OCI-LY1 (cell line): ENCODE measurements around the gene ACKR3.

ENCODE experiments used
- H2AFZ ChIP-seq: fragments of 200-600 bp; sonication (generic), shearing (Covaris generic); 2 replicates; pipeline ENCODE4 v1.6.0; 2014; ENCODE audit warnings: antibody characterized with exemption, mild to moderate bottlenecking, low read length
- H3F3A ChIP-seq: fragments of 200-600 bp; sonication (generic), shearing (Covaris generic); 2 replicates; pipeline ENCODE4 v1.6.0; 2014; ENCODE audit warnings: mild to moderate bottlenecking, antibody characterized with exemption, low read length, moderate library complexity; ENCODE audit not compliant: insufficient read depth
- H3K27ac ChIP-seq: fragments of 200-600 bp; sonication (generic); 2 replicates; pipeline ENCODE4 v1.5.1; 2014; ENCODE audit warnings: low read length, mixed run types, mild to moderate bottlenecking, low read depth; ENCODE audit not compliant: poor library complexity, severe bottlenecking
- H3K27me3 ChIP-seq: fragments of 200-600 bp; sonication (generic); 2 replicates; pipeline ENCODE4 v1.6.0; 2014; ENCODE audit warnings: antibody characterized with exemption, mild to moderate bottlenecking, low read length, moderate library complexity; ENCODE audit not compliant: insufficient read depth
- H3K36me3 ChIP-seq: fragments of 200-600 bp; sonication (generic); 2 replicates; pipeline ENCODE4 v1.6.1; 2014; ENCODE audit warnings: mild to moderate bottlenecking, antibody characterized with exemption, low read length, moderate library complexity, mixed read lengths; ENCODE audit not compliant: insufficient read depth
- H3K4me1 ChIP-seq: fragments of 200-600 bp; sonication (generic); 2 replicates; pipeline ENCODE4 v1.5.1; 2014; ENCODE audit warnings: mild to moderate bottlenecking, low read length, moderate library complexity; ENCODE audit not compliant: insufficient read depth, severe bottlenecking
- H3K4me2 ChIP-seq: fragments of 200-600 bp; sonication (generic), shearing (Covaris generic); 2 replicates; pipeline ENCODE4 v1.6.1; 2014; ENCODE audit warnings: low read length
- H3K4me3 ChIP-seq: fragments of 200-600 bp; sonication (generic); 2 replicates; pipeline ENCODE4 v1.5.1; 2014; ENCODE audit warnings: low read length, low read depth, mild to moderate bottlenecking, mixed read lengths; ENCODE audit not compliant: poor library complexity, severe bottlenecking
- H3K79me2 ChIP-seq: fragments of 200-600 bp; shearing (Covaris generic); 2 replicates; pipeline ENCODE4 v1.6.1; 2016; ENCODE audit warnings: mixed run types, low read length, mixed read lengths; ENCODE audit not compliant: insufficient read depth
- H3K9ac ChIP-seq: fragments of 200-600 bp; sonication (generic), shearing (Covaris generic); 2 replicates; pipeline ENCODE4 v1.6.1; 2014; ENCODE audit warnings: mild to moderate bottlenecking, low read length, mixed read lengths
- H3K9me2 ChIP-seq: fragments of 200-600 bp; sonication (generic), shearing (Covaris generic); 2 replicates; pipeline ENCODE4 v1.6.1; 2014; ENCODE audit warnings: low read depth, mild to moderate bottlenecking, low read length, mixed read lengths
- H3K9me3 ChIP-seq: fragments of 200-600 bp; shearing (Covaris generic); 2 replicates; pipeline ENCODE4 v1.6.1; 2014; ENCODE audit warnings: low read length, mixed read lengths
- H4K20me1 ChIP-seq: fragments of 200-600 bp; sonication (generic), shearing (Covaris generic); 2 replicates; pipeline ENCODE4 v1.6.0; 2016; ENCODE audit warnings: mild to moderate bottlenecking, low read length; ENCODE audit not compliant: insufficient read depth
- CTCF ChIP-seq: fragments of 200-600 bp; sonication (generic), shearing (Covaris generic); IDR thresholded peaks from 2 replicates; pipeline ENCODE4 v1.5.1; 2017; ENCODE audit warnings: mild to moderate bottlenecking, antibody characterized with exemption, low read length, moderate library complexity, mixed read lengths
- EZH2 ChIP-seq: fragments of 200-600 bp; sonication (generic), shearing (Covaris generic); IDR thresholded peaks from 2 replicates; pipeline ENCODE4 v1.8.0; 2017; ENCODE audit warnings: borderline replicate concordance, mixed run types, mild to moderate bottlenecking, antibody characterized with exemption, low read length, moderate library complexity, mixed read lengths

The ACKR3 gene

GRCh38 chr2:236587861-236588815 is 18.5 kb downstream of the ACKR3 start:
- Histone ChIP-seq H2AFZ (no peak overlapping the region), H3F3A (no peaks in the 10 kb centered on the region), H3K27ac (no peak overlapping the region), H3K4me3 (no peak overlapping the region), H3K9me2 (no peaks in the 10 kb centered on the region), H3K4me2 (no peak overlapping the region), H3K4me1 (no peaks in the 10 kb centered on the region), H3K9ac (no peak overlapping the region), H3K79me2 (no peaks in the 10 kb centered on the region), H3K9me3 (no peaks in the 10 kb centered on the region), H4K20me1 (no peaks in the 10 kb centered on the region), H3K27me3 (no peaks in the 10 kb centered on the region; the same call in 1 of the 2 replicates), H3K36me3 (no peaks in the 10 kb centered on the region)
- no peak for TF ChIP-seq EZH2
- TF ChIP-seq CTCF: no peak

GRCh38 chr2:236588932-236589592 is 19.4 kb downstream of the ACKR3 start:
- Histone ChIP-seq H3K9me2 (no peaks in the 10 kb centered on the region), H3K4me1 (no peaks in the 10 kb centered on the region), H3K27me3 (no peaks in the 10 kb centered on the region; the same call in 1 of the 2 replicates), H3K9ac (no peak overlapping the region), H3F3A (no peaks in the 10 kb centered on the region), H3K27ac (no peak overlapping the region), H2AFZ (no peak overlapping the region), H3K4me2 (no peak overlapping the region), H3K4me3 (no peak overlapping the region), H3K9me3 (no peaks in the 10 kb centered on the region), H4K20me1 (no peaks in the 10 kb centered on the region), H3K79me2 (no peaks in the 10 kb centered on the region), H3K36me3 (no peaks in the 10 kb centered on the region)
- TF ChIP-seq EZH2 (no peak), CTCF (no peak)

- H3K27ac ChIP-seq: no peak overlapping the region
- H3K9ac ChIP-seq: no peak overlapping the region
- H3K79me2 ChIP-seq: no peaks in the 10 kb centered on the region
- H3K4me2 ChIP-seq: no peak overlapping the region
- no peak overlapping the region for H2AFZ ChIP-seq
- TF ChIP-seq EZH2 (no peak), CTCF (no peak)
- no peaks in the 10 kb centered on the region for H3F3A ChIP-seq
- no peaks in the 10 kb centered on the region for H3K36me3 ChIP-seq
- no peak overlapping the region for H3K4me3 ChIP-seq
- no peaks in the 10 kb centered on the region for H3K4me1 ChIP-seq
- H3K27me3 ChIP-seq: no peaks in the 10 kb centered on the region; the same call in 1 of the 2 replicates
- H3K9me3 ChIP-seq: no peaks in the 10 kb centered on the region
- no peaks in the 10 kb centered on the region for H3K9me2 ChIP-seq
- no peaks in the 10 kb centered on the region for H4K20me1 ChIP-seq
Observed at GRCh38 chr2:236590846-236591245, 21.2 kb downstream of the ACKR3 start.
